Neural crest cell (in vitro differentiated cells): ENCODE measurements around the gene DNAJC11. TPM values are rescaled to one million over a fixed set of nuclear protein-coding genes. Genes with fewer than 3 reads are reported as not detected.
"Not testable (repeated sequence)": the region's sequence is repeated elsewhere in the genome, so short reads cannot be mapped to it uniquely, and the experiment has no call there.

ENCODE experiments used
- DNase-seq: peaks from one replicate; pipeline ENCODE4 v3.0.0; 2021; ENCODE audit warnings: low read depth, mixed read lengths, low spot score
- H3K27ac Mint-ChIP-seq: one replicate; pipeline ENCODE4 v1.8.0; 2021; ENCODE audit warnings: mild to moderate bottlenecking, mixed read lengths; ENCODE audit not compliant: unreplicated experiment
- H3K27me3 Mint-ChIP-seq: 2 replicates; pipeline ENCODE4 v1.8.0; 2021; ENCODE audit warnings: low read depth, mild to moderate bottlenecking, mixed read lengths
- H3K36me3 Mint-ChIP-seq: 2 replicates; pipeline ENCODE4 v1.8.0; 2021; ENCODE audit warnings: low read depth, mild to moderate bottlenecking, mixed read lengths
- H3K4me1 Mint-ChIP-seq: 2 replicates; pipeline ENCODE4 v1.8.0; 2021; ENCODE audit warnings: mixed read lengths
- H3K4me3 Mint-ChIP-seq: one replicate; pipeline ENCODE4 v1.8.0; 2021; ENCODE audit warnings: mild to moderate bottlenecking, mixed read lengths
- H3K9me3 Mint-ChIP-seq: 2 replicates; pipeline ENCODE4 v1.8.0; 2021; ENCODE audit warnings: mixed read lengths
- CTCF ChIP-seq: fragments of 200-600 bp; sonication (generic); conservative IDR thresholded peaks from 2 replicates; pipeline ENCODE4 v1.5.0; 2021; ENCODE audit warnings: antibody characterized with exemption, mild to moderate bottlenecking
- long read RNA-seq: library from polyadenylated mRNA; unstranded; transcript quantifications from one replicate; pipeline ENCODE4 v2.0.0, GENCODE V29; 2020
- total RNA-seq: library from RNA; stranded (reverse); gene quantifications from 2 replicates; pipeline ENCODE4 v1.2.1, GENCODE V29; 2021

Gene DNAJC11
- 82.5 and 86.6 TPM in 2 replicates for total RNA-seq
- long read RNA-seq, transcript DNAJC11-201 (15 exons, 2,210 nt): minor isoform, 5 of 160 reads
- long read RNA-seq, transcript DNAJC11-202 (16 exons, 3,311 nt): major isoform, 125 of 160 reads
- long read RNA-seq, partial matches to known transcripts: 11 of 160 reads
- long read RNA-seq, other reads (novel, unspliced or antisense): 17 of 160 reads

GRCh38 chr1:6701437-6702153, at the start of gene DNAJC11:
Gene DNAJC11 (minus strand): TSS chr1:6701816. CDS start chr1:6701800, 16 bp downstream.
- H3K36me3 Mint-ChIP-seq: no peaks in the 10 kb centered on the region
- DNase-seq: peak; percentile 88
- peak within 1 kb of the TSS; percentile 93 for H3K4me3 Mint-ChIP-seq
- H3K27me3 Mint-ChIP-seq: peaks cover 6% of the 10 kb centered on the region
- no peaks in the 10 kb centered on the region for H3K9me3 Mint-ChIP-seq
- H3K27ac Mint-ChIP-seq: peak within 1 kb of the TSS; percentile 98
- TF ChIP-seq CTCF: peak; percentile 96
- peaks cover 22% of the 10 kb centered on the region for H3K4me1 Mint-ChIP-seq

GRCh38 chr1:6750490-6750889, 48.9 kb upstream of the DNAJC11 start:
- no peak for DNase-seq
- no peaks in the 10 kb centered on the region for H3K4me1 Mint-ChIP-seq
- H3K27me3 Mint-ChIP-seq: peaks cover 41% of the 10 kb centered on the region
- no peaks in the 10 kb centered on the region for H3K36me3 Mint-ChIP-seq
- no peak for TF ChIP-seq CTCF
- no peak overlapping the region for H3K27ac Mint-ChIP-seq
- H3K9me3 Mint-ChIP-seq: no peaks in the 10 kb centered on the region
- H3K4me3 Mint-ChIP-seq: no peak overlapping the region

GRCh38 chr1:6747674-6748073, 46.1 kb upstream of the DNAJC11 start:
- DNase-seq: no peak
- H3K27me3 Mint-ChIP-seq: peaks cover 35% of the 10 kb centered on the region
- no peak overlapping the region for H3K27ac Mint-ChIP-seq
- no peaks in the 10 kb centered on the region for H3K4me1 Mint-ChIP-seq
- TF ChIP-seq CTCF: no peak
- no peaks in the 10 kb centered on the region for H3K9me3 Mint-ChIP-seq
- H3K4me3 Mint-ChIP-seq: no peak overlapping the region
- H3K36me3 Mint-ChIP-seq: no peaks in the 10 kb centered on the region

- Mint-ChIP-seq H3K9me3 (peaks cover 7% of the 10 kb centered on the region), H3K36me3 (no peaks in the 10 kb centered on the region), H3K27me3 (peaks cover 33% of the 10 kb centered on the region), H3K27ac (no peak overlapping the region), H3K4me1 (no peaks in the 10 kb centered on the region), H3K4me3 (no peak overlapping the region)
- TF ChIP-seq CTCF: no peak
- no peak for DNase-seq
Observed at GRCh38 chr1:6745073-6745472, 43.5 kb upstream of the DNAJC11 start.

GRCh38 chr1:6743189-6744101, 41.8 kb upstream of the DNAJC11 start:
- DNase-seq: no peak
- Mint-ChIP-seq H3K4me3 (peak overlapping the region; percentile 58), H3K9me3 (peaks cover 7% of the 10 kb centered on the region), H3K36me3 (no peaks in the 10 kb centered on the region), H3K27ac (no peak overlapping the region), H3K27me3 (peaks cover 19% of the 10 kb centered on the region), H3K4me1 (no peaks in the 10 kb centered on the region)
- no peak for TF ChIP-seq CTCF

- not testable (repeated sequence) for H3K4me3 Mint-ChIP-seq, H3K9me3 Mint-ChIP-seq, DNase-seq, H3K4me1 Mint-ChIP-seq, H3K27ac Mint-ChIP-seq, H3K36me3 Mint-ChIP-seq
- peaks cover 13% of the 10 kb centered on the region for H3K27me3 Mint-ChIP-seq
Observed at GRCh38 chr1:6742676-6743188, 41.1 kb upstream of the DNAJC11 start.
